ENCODE results near the gene RABGAP1L.

DNA sequence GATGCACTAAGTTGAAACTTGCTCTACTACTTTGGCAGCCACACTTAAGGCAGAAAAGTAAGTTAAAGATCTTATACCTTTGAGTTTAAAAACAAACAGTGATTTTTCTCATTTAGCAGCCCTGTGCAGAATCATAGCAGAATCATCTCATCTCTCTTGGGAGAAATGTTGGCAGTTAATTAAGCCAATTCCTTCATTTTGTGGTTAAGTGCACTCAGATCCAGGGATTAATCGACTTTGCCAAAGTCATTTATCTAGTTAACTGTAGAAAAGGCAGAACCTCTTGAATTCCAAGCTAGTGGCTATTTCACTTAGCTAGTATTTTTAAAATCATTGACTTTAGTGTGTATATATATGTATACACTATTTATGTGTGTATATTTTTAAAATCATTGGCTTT is 413.5 kb downstream of the RABGAP1L start:
- TF ChIP-seq, protein P1, sequence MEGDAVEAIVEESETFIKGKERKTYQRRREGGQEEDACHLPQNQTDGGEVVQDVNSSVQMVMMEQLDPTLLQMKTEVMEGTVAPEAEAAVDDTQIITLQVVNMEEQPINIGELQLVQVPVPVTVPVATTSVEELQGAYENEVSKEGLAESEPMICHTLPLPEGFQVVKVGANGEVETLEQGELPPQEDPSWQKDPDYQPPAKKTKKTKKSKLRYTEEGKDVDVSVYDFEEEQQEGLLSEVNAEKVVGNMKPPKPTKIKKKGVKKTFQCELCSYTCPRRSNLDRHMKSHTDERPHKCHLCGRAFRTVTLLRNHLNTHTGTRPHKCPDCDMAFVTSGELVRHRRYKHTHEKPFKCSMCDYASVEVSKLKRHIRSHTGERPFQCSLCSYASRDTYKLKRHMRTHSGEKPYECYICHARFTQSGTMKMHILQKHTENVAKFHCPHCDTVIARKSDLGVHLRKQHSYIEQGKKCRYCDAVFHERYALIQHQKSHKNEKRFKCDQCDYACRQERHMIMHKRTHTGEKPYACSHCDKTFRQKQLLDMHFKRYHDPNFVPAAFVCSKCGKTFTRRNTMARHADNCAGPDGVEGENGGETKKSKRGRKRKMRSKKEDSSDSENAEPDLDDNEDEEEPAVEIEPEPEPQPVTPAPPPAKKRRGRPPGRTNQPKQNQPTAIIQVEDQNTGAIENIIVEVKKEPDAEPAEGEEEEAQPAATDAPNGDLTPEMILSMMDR (IDR thresholded peaks at IDR 0.05): no peak
- TF ChIP-seq POLR2A (IDR thresholded peaks at IDR 0.05) (no peak), EP300 (IDR thresholded peaks at IDR 0.05) (no peak), POLR2AphosphoS5 (IDR thresholded peaks at IDR 0.05) (no peak)
